Measurements from ENCODE around the gene ATXN2. TPM values are rescaled to one million over a fixed set of nuclear protein-coding genes. Genes with fewer than 3 reads are reported as not detected.
A peak's percentile ranks its signal among the peaks of the same experiment; 100 is the strongest.
"Not testable (repeated sequence)": the region's sequence is repeated elsewhere in the genome, so short reads cannot be mapped to it uniquely, and the experiment has no call there.

The ATXN2 gene
- polyA plus RNA-seq, 4 donors, result 67.8 to 92.8 (median 83.5) TPM

DNA sequence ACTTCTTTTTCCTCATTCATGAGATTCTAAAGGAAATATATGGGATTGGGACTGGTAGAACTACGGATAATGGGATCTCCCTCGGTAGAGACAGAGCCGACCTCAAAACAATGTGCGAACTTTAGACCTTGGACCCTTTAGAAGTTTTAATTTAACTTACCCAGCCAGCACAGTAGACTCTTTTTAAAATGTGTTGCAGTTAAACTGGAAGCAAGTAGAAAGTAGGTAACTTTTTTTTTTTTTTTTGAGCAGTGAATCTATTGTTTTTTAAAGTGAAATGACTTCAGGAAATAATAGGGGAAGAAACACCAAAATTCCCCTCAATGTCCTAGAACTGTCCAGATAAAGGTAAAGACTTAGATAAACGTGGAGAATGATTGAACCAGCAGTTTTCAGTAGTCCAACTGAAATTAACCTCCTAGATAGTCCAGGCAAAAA is 1.1 kb upstream of the ATXN2 start:
- peak in 1 of 4 donors; percentile 31 for DNase-seq (ENCODE audit: low read depth in 4 of 4, low spot score in 3 of 4)

DNA sequence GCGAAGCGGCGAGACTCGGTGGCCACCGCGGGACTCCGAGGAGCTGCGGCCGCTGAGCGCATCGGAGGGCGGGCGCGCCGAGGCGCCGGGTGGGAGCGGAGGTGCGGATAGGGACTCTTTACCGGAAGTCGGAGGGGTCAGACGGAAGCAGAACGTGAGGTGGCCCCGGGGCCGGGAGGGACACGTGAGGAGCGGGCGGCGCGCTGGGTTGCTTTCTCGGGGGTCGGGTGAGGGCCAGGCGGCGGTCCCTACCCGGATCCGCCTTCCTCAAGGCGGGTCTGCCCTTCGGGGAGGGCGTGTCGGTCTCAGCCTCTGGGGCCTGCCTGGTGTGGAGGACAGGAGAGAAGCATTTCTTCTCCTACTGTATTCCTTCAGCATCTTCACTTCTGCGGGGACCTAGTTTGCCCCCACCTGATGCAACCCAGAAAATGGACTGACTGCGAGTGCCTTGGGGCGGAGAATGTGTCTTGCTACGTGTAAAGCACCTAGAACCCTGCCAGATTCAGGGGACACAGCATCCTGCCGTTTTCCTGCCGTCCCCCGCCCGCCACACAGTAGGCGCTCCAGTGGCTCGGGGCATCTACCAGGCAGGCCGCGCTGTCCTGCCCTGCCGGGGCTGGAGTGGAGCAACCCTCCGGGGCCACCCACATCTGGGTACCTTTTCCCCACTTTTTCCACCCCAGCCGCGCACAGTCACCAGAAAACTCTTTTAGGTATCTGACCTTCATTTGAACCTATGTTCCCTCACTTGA is 514 bp upstream of the ATXN2 start:
- DNase-seq (ENCODE audit: low read depth in 4 of 4, low spot score in 3 of 4), result peak; percentile 73 to 86 (median 84)

DNA sequence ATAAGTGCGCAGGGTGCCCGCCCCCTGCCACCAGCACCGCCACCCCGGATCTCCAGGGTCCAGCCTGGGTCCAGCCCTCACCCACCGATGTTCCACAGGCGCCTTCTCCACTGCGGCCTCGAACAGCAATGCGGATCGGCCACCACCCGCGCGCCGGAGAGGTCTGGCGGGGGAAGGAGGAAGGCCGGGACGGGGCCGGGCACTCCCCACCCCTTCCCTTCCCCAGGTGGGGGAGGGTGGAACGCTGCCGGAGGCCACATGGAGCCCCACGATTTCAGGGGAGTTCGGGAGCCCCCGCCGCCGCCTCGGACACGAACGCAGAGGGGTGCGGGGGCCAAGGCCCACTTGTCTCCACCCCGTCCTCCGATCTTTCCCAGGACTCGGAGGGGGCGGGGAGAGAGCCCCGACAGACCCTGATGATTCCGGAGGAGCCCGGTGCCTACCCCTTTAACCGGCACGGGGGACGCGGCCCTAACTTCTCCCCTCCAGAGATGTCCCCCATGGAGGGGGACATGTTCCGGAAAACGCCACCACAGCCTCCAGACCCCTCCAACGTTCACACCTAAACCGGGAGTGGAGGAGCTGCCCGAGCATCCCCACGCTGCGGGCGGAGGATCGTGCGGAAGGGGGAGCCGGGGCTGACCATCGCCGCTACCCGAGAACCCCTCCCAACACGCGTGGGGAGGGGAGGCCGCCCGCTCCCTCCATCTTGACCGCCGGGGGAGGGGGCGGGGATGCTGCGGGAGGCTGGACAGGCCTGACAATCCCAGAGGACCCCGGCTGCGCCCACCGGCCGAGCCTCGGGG is 1.1 kb downstream of the ATXN2 start:
- peak; percentile 22 to 44 (median 34) for DNase-seq (ENCODE audit: low read depth in 4 of 4, low spot score in 3 of 4)

GRCh38 chr12:111596985-111597830 is 1.9 kb downstream of the ATXN2 start:
- DNase-seq (ENCODE audit: low read depth in 4 of 4, low spot score in 3 of 4), result peak; percentile 26 to 47 (median 38)

DNA sequence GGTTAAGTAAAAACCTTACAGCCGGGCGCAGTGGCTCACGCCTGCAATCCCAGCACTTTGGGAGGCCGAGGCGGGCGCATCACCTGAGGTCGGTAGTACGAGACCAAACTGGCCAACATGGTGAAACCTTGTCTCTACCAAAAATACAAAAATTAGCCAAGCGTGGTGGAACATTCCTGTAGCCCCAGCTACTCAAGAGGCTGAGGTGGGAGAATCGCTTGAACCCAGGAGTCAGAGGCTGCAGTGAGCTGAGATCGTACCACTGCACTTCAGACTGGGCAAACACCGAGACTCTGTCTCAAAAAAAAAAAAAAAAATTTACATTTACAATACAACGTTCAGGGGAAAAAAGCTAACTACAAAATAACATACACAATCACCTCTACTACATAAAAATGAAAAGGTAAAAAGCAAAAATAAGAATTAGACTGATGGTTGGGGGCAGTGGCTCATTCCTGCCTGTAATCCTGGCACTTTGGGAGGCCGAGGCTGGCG is 3.7 kb downstream of the ATXN2 start:
- not testable (repeated sequence) for DNase-seq (ENCODE audit: low read depth in 4 of 4, low spot score in 3 of 4)

DNA sequence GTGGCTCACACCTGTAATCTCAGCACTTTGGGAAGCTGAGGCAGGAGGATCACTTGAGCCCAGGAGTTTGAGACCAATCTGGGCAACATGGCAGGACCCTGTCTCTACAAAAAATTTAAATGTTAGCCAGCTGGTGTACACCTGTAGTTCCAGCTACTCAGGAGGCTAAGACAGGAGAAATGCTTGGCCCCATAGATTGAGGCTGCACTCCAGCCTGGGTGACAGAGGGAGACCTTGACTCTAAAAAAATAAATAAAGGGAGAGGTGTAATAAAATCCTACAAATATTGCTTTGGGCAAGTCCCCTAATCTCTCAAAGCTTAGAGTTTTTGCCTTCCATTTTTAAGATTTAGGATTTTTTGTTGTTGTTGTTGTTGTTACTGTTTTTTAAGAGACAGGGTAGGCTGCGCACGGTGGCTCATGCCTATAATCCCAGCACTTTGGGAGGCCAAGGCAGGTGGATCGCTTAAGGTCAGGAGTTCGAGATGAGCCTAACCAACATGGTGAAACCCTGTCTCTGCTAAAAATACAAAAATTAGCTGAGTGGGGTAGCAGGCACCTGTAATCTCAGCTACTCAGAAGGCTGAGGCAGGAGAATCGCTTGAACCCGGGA is 7.6 kb downstream of the ATXN2 start:
- DNase-seq (ENCODE audit: low read depth in 4 of 4, low spot score in 3 of 4), result not testable (repeated sequence)

DNA sequence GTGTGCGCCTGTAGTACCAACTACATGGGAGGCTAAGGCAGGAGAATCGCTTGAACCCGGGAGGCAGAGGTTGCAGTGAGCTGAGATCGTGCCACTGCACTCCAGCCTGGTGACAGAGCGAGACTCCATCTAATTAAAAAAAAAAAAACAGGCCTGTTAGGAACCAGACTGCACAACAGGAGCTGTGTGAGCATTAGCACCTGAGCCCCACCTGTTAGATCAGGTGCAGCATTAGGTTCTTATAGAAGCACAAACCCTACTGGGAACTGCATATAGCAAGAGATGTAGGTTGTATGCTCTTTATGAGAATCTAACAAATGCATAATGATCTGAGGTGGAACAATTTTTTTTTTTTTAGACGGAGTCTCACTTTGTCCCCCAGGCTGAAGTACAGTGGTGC is 8.6 kb downstream of the ATXN2 start:
- no peak for DNase-seq (ENCODE audit: low read depth in 4 of 4, low spot score in 3 of 4)

- DNase-seq (ENCODE audit: low read depth in 4 of 4, low spot score in 3 of 4), result no peak
Measured at GRCh38 chr12:111589601-111590000, 9.5 kb downstream of the ATXN2 start.

- no peak for DNase-seq (ENCODE audit: low read depth in 4 of 4, low spot score in 3 of 4)
Measured at GRCh38 chr12:111588010-111588409, 11.1 kb downstream of the ATXN2 start.

- DNase-seq (ENCODE audit: low read depth in 4 of 4, low spot score in 3 of 4), result no peak
Measured at GRCh38 chr12:111586986-111587385, 12.1 kb downstream of the ATXN2 start.

DNA sequence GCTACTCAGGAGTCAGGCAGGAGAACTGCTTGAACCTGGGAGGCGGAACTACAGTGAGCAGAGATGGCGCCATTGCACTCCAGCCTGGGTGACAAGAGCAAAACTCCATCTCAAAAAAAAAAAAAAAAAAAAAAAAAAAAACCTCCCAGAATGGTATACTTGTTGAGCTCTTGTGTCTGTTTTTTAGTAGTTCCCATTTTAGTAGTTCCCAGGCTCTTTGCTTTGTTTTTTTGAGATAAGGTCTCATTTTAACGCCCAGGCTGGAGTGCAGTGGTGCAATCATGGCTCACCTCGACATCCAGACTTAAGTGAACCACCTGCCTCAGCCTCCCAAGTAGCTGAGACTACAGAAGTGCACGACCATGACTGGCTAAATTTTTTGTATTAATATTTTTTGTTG is 13.4 kb downstream of the ATXN2 start:
- DNase-seq (ENCODE audit: low read depth in 4 of 4, low spot score in 3 of 4), result no peak

DNA sequence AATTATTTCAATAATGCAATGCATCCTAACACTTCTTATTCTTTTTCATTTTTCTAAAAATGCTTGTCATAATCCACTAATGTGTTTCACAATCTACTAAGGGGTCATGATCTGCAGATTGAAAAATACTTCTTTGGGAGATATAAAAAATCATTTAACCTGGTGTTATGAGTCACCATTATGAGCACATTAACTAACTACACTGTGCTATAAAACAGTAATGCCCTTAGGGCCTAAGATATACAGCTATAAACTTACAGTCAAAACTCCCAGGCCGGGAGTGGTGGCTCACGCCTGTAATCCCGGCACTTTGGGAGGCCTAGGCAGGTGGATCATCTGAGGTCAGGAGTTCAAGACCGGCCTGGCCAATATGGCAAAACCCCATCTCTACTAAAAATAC is 14.2 kb downstream of the ATXN2 start:
- DNase-seq (ENCODE audit: low read depth in 4 of 4, low spot score in 3 of 4), result no peak

DNA sequence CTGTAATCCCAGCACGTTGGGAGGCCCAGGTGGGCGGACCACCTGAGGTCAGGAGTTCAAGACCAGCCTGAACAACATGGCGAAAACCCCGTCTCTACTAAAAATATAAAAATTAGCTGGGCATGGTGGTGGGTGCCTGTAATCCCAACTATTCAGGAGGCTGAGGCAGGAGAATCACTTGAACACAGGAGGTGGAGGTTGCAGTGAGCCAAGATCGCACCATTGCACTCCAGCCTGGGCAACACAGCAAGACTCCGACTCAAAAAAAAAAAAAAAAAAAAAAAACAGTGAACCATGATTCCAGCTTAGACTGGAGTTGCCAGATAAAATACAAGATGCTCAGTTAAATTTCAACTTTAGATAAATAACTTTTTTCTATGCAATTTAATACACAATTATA is 15.6 kb downstream of the ATXN2 start:
- not testable (repeated sequence) for DNase-seq (ENCODE audit: low read depth in 4 of 4, low spot score in 3 of 4)

GRCh38 chr12:111582133-111582747 is 16.9 kb downstream of the ATXN2 start:
- DNase-seq (ENCODE audit: low read depth in 4 of 4, low spot score in 3 of 4), result no peak

- no peak for DNase-seq (ENCODE audit: low read depth in 4 of 4, low spot score in 3 of 4)
Measured at GRCh38 chr12:111581434-111582132, 17.5 kb downstream of the ATXN2 start.

- no peak for DNase-seq (ENCODE audit: low read depth in 4 of 4, low spot score in 3 of 4)
Measured at GRCh38 chr12:111580737-111581136, 18.4 kb downstream of the ATXN2 start.

DNA sequence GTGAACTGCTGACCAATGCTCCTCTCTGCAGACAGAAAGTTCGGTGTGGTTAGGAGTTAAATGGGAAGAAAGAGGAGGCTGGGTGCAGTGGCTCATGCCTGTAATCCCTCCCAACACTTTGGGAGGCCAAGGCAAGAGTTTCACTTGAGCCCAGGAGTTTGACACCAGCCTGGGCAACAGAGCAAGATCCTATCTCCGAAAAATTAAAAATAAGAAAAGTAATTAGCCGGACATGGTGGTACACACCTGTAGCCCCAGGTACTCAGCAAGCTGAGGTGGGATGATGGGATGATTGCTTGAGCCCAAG is 19.0 kb downstream of the ATXN2 start:
- no peak for DNase-seq (ENCODE audit: low read depth in 4 of 4, low spot score in 3 of 4)

DNA sequence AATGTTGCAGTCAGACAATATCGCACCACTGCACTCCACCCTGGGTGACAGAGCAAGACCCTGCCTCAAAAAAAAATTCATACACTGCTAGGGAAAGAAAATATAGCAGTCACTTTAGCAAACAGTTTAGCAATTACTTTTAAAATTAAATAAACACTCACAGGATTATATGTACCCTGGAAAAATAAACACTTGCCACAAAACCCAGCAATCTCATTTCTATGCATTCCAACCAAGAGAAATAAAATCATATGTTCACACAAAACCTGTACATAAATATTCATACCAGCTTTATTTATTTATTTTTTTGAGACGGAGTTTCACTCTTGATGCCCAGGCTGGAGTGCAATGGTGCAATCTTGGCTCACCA is 20.2 kb downstream of the ATXN2 start:
- DNase-seq (ENCODE audit: low read depth in 4 of 4, low spot score in 3 of 4), result no peak

DNA sequence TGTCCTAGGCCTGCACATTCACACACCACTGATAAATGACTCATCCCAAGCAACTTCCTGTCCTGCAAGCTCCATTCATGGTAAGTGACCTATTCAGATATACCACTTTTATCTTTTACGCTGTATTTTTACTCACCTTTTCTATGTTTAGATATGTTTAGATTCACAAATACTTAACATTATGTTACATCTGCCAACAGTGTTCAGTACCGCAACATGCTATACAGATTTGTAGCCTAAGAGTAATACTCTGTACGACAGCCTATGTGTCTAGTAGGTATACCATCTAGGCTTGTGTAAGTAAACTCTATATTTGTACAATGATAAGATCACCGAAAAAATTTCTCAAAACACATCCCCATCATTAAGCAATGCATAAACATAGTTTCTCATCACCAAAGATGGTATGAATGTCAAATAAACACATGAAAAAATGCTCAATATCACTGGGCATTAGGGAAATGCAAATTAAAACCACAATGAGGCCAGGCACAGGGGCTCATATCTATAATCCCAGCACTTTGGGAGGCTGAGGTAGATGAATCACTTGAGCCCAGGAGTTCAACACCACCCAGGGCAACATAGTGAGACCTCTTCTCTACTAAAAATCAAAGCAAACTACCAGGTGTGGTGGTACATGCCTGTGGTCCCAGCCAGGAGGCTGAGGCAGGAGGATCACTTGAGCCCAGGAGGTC is 20.7 kb downstream of the ATXN2 start:
- no peak for DNase-seq (ENCODE audit: low read depth in 4 of 4, low spot score in 3 of 4)

Measured in left renal pelvis (tissue), 4 donors.